ENCODE measurements around the gene JUP. TPM values are rescaled to one million over a fixed set of nuclear protein-coding genes. Genes with fewer than 3 reads are reported as not detected.

Gene JUP
- total and polyA plus RNA-seq, 2 of the 4 experiments (the other 2 are of a cell fraction): 12.9 to 27.3 TPM

DNA sequence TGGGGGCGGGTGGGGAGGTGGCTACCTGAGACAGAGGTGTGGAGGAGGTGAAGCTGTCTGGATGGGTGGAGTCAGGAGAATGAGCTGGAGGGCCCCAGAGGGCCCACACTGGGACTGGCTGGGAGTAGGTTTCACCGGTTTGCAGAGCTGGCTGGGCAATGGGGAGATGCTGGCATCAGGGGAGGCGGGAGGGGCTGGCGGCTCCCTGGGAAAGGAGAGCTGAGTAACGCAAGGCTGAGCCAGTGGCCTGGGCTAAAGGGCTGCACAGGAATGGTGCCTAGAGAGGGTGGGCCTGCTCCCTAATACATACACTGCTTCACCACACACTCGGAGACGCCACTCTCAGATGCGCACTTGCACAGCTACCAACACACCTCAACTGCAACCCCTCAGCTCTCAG lies 12.9 kb upstream of the JUP start:
- WGBS, 2 experiments (ENCODE audit: extremely low coverage in 2 of 2, insufficient read length in 1 of 2): 90% methylated on average over 5 of the region's 8 CpGs; no CpG with 5 or more reads in 1 of the 2 experiments
- no peaks in the 10 kb centered on the region; a peak in 1 of 4 replicates for H3K79me1 ChIP-seq (ENCODE audit: low read depth in 1 of 2, low read length in 2 of 2)
- no peak overlapping the region for H3K14ac ChIP-seq (replicated peaks; ENCODE audit: low read depth, low read length)
- intact Hi-C loops (cut with micrococcal nuclease) (no loop called here), in situ Hi-C loops (cut with MboI; ENCODE audit: low sequenced_read_pairs) (no loop called here), dilution Hi-C loops (cut with HindIII; ENCODE audit: low sequenced_read_pairs, unreplicated experiment) (no loop called here)
- no peak for DNase-seq
- H3K27ac ChIP-seq (ENCODE audit: insufficient read depth, low read length): no peak overlapping the region
- no peaks in the 10 kb centered on the region for H3K9me1 ChIP-seq (ENCODE audit: insufficient read depth, low read length)
- H2BK5ac ChIP-seq (ENCODE audit: low read depth, low read length, poor library complexity, severe bottlenecking): no peak overlapping the region
- no peak overlapping the region for H3K56ac ChIP-seq (ENCODE audit: extremely low read depth, insufficient read depth, low read length)
- no TSS peak for BruUV-seq (replicated peaks)
- H4K5ac ChIP-seq (ENCODE audit: low read depth, low read length): no peak overlapping the region
- H4K8ac ChIP-seq (ENCODE audit: low read depth in 2 of 2, low read length in 2 of 2): no peak overlapping the region
- no peak overlapping the region for H2BK20ac ChIP-seq (ENCODE audit: low read depth, low read length)
- H3K4ac ChIP-seq (ENCODE audit: low read depth, low read length): no peak overlapping the region
- ChIA-PET POLR2A (ENCODE audit: unreplicated experiment) (no interaction called here), CTCF (no interaction called here)
- no peaks in the 10 kb centered on the region for H3K27me3 ChIP-seq (ENCODE audit: control insufficient read depth, insufficient read depth, low read length)
- H3K9me3 ChIP-seq (ENCODE audit: control insufficient read depth, insufficient read depth, low read length): no peaks in the 10 kb centered on the region
- no peak overlapping the region for H3K23ac ChIP-seq (ENCODE audit: low read depth, low read length)
- no peak overlapping the region for H4K91ac ChIP-seq (ENCODE audit: insufficient read depth, low read depth, low read length)
- H3K18ac ChIP-seq (ENCODE audit: low read depth, low read length): no peak overlapping the region
- H2BK120ac ChIP-seq (ENCODE audit: low read depth, low read length): no peak overlapping the region
- H2BK15ac ChIP-seq (ENCODE audit: low read depth, low read length): no peak overlapping the region
- no peak overlapping the region for H2AFZ ChIP-seq (replicated peaks; ENCODE audit: low read length, poor library complexity)
- no peak for TF ChIP-seq BHLHE40 (IDR thresholded peaks at IDR 0.05; ENCODE audit: low read depth, low read length)
- no peak for TF ChIP-seq RFX5 (IDR thresholded peaks at IDR 0.05; ENCODE audit: low read depth, low read length)
- no peak for TF ChIP-seq MXI1 (IDR thresholded peaks at IDR 0.05; ENCODE audit: borderline replicate concordance, low read depth, low read length)
- TF ChIP-seq MAZ (IDR thresholded peaks at IDR 0.05; ENCODE audit: borderline replicate concordance, low read depth, low read length): no peak
- no peak for TF ChIP-seq FOS (IDR thresholded peaks at IDR 0.05; ENCODE audit: low read depth, low read length)
- TF ChIP-seq CEBPB (IDR thresholded peaks at IDR 0.05; ENCODE audit: low read depth, low read length): no peak
- TF ChIP-seq RAD21 (IDR thresholded peaks at IDR 0.05; ENCODE audit: low read length): no peak
- TF ChIP-seq MAFK (IDR thresholded peaks at IDR 0.05; ENCODE audit: low read depth, low read length): no peak
- TF ChIP-seq, protein P1, sequence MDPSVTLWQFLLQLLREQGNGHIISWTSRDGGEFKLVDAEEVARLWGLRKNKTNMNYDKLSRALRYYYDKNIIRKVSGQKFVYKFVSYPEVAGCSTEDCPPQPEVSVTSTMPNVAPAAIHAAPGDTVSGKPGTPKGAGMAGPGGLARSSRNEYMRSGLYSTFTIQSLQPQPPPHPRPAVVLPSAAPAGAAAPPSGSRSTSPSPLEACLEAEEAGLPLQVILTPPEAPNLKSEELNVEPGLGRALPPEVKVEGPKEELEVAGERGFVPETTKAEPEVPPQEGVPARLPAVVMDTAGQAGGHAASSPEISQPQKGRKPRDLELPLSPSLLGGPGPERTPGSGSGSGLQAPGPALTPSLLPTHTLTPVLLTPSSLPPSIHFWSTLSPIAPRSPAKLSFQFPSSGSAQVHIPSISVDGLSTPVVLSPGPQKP (IDR thresholded peaks at IDR 0.05; ENCODE audit: borderline replicate concordance, low read depth, low read length): no peak
- no peak for TF ChIP-seq SMC3 (IDR thresholded peaks at IDR 0.05; ENCODE audit: low read depth, low read length)
- no peak overlapping the region for H3K4me2 ChIP-seq (ENCODE audit: low read depth, low read length)
- no peak overlapping the region for H3K9ac ChIP-seq (ENCODE audit: low read depth, low read length)
- no peaks in the 10 kb centered on the region for H4K20me1 ChIP-seq (ENCODE audit: insufficient read depth, low read length)
- no peak overlapping the region for H2AK5ac ChIP-seq (ENCODE audit: low read depth, low read length)
- H3K36me3 ChIP-seq (ENCODE audit: control insufficient read depth, insufficient read depth, low read length): peaks cover 5% of the 10 kb centered on the region; the same call in 1 of the 2 replicates
- H3K4me3 ChIP-seq (ENCODE audit: insufficient read depth, low read depth, low read length): no peak overlapping the region
- peaks cover 14% of the 10 kb centered on the region for H3K4me1 ChIP-seq (ENCODE audit: control insufficient read depth, insufficient read depth, low read length)
- ATAC-seq (ENCODE audit: low read depth): no peak
- H2AK9ac ChIP-seq (replicated peaks; ENCODE audit: low read depth, low read length, poor library complexity): no peak overlapping the region
